Vagina (tissue), 2 donors: ENCODE data around the gene SPACA4. TPM values are rescaled to one million over a fixed set of nuclear protein-coding genes. Genes with fewer than 3 reads are reported as not detected.

Experiments used
- DNase-seq, 2 donors: peaks; one replicate each; pipeline ENCODE4 v3.0.0-alpha.2; 2017; ENCODE audit errors: extremely low spot score in 2 of 2
- H3K27ac ChIP-seq: fragments of 200-600 bp; sonication (generic); one replicate; pipeline ENCODE4 v1.5.1; 2019
- H3K27me3 ChIP-seq: fragments of 200-600 bp; sonication (generic); one replicate; pipeline ENCODE4 v1.5.1; 2019
- H3K36me3 ChIP-seq, 2 donors: fragments of 200-600 bp; sonication (generic); one replicate each; pipeline ENCODE4 v1.5.1; 2017 to 2019
- H3K4me1 ChIP-seq: fragments of 200-600 bp; sonication (generic); one replicate; pipeline ENCODE4 v1.5.1; 2019
- H3K4me3 ChIP-seq, 2 donors: fragments of 200-600 bp; sonication (generic); 1 replicate in 1 of 2; 2 replicates in 1 of 2; pipeline ENCODE4 v1.5.1; 2016 to 2019
- H3K9me3 ChIP-seq: fragments of 200-600 bp; sonication (generic); one replicate; pipeline ENCODE4 v1.5.1; 2019
- POLR2A ChIP-seq, 2 donors: fragments of 450-650 bp; IDR thresholded peaks; one replicate each; pipeline ENCODE4 v1.6.1; 2017; ENCODE audit warnings: antibody characterized with exemption in 2 of 2, mild to moderate bottlenecking in 2 of 2, moderate library complexity in 2 of 2
- POLR2AphosphoS5 ChIP-seq, 2 donors: sonication (generic); formaldehyde crosslinking; IDR thresholded peaks; one replicate each; pipeline ENCODE4 v1.9.0; 2017; ENCODE audit warnings: antibody characterized with exemption in 2 of 2, mild to moderate bottlenecking in 2 of 2, low read depth in 1 of 2; ENCODE audit not compliant: insufficient read depth in 1 of 2
- intact Hi-C: fragments of 100-400 bp; cut with DNase I; formaldehyde crosslinking; loops from one replicate; pipeline ENCODE4 v1.15.1; 2023
- total RNA-seq: library from RNA; depleted of rRNA; stranded (reverse); fragments of >200 nt; gene quantifications from one replicate; pipeline ENCODE4 v1.2.3, GENCODE V29; 2016
- TF ChIP-seq, protein P1 (sequence below), 3 experiments: fragments of 450-650 bp in 2 of 3; fragments of 200-600 bp in 1 of 3; sonication (generic) in 1 of 3; IDR thresholded peaks; one replicate each; pipeline ENCODE4 v1.5.1; 2017 to 2019; ENCODE audit warnings: antibody characterized with exemption in 3 of 3, mild to moderate bottlenecking in 2 of 3, moderate library complexity in 2 of 3

Gene SPACA4
- total RNA-seq, 1 donor from 2014 or later: 3.9 TPM

GRCh38 chr19:48561412-48561811 lies 45.1 kb upstream of the SPACA4 start:
- Histone ChIP-seq H3K27me3 (no peaks in the 10 kb centered on the region), H3K36me3 (no peaks in the 10 kb centered on the region), H3K9me3 (no peaks in the 10 kb centered on the region), H3K4me3 (no peak overlapping the region), H3K27ac (no peak overlapping the region), H3K4me1 (peaks cover 6% of the 10 kb centered on the region)
- intact Hi-C loops: no loop called here
- TF ChIP-seq POLR2AphosphoS5 (IDR thresholded peaks at IDR 0.05; ENCODE audit: insufficient read depth in 1 of 2, low read depth in 1 of 2) (no peak), POLR2A (IDR thresholded peaks at IDR 0.05) (no peak)
- TF ChIP-seq, protein P1, sequence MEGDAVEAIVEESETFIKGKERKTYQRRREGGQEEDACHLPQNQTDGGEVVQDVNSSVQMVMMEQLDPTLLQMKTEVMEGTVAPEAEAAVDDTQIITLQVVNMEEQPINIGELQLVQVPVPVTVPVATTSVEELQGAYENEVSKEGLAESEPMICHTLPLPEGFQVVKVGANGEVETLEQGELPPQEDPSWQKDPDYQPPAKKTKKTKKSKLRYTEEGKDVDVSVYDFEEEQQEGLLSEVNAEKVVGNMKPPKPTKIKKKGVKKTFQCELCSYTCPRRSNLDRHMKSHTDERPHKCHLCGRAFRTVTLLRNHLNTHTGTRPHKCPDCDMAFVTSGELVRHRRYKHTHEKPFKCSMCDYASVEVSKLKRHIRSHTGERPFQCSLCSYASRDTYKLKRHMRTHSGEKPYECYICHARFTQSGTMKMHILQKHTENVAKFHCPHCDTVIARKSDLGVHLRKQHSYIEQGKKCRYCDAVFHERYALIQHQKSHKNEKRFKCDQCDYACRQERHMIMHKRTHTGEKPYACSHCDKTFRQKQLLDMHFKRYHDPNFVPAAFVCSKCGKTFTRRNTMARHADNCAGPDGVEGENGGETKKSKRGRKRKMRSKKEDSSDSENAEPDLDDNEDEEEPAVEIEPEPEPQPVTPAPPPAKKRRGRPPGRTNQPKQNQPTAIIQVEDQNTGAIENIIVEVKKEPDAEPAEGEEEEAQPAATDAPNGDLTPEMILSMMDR (IDR thresholded peaks at IDR 0.05): no peak
- no peak for DNase-seq

GRCh38 chr19:48565090-48565489 lies 41.5 kb upstream of the SPACA4 start:
- Histone ChIP-seq H3K27me3 (no peaks in the 10 kb centered on the region), H3K4me3 (no peak overlapping the region), H3K4me1 (peaks cover 18% of the 10 kb centered on the region), H3K9me3 (no peaks in the 10 kb centered on the region), H3K27ac (no peak overlapping the region), H3K36me3 (no peaks in the 10 kb centered on the region)
- TF ChIP-seq POLR2A (IDR thresholded peaks at IDR 0.05) (no peak), POLR2AphosphoS5 (IDR thresholded peaks at IDR 0.05; ENCODE audit: insufficient read depth in 1 of 2, low read depth in 1 of 2) (no peak)
- TF ChIP-seq, protein P1 (IDR thresholded peaks at IDR 0.05): no peak
- DNase-seq: no peak
- intact Hi-C loops: no loop called here

GRCh38 chr19:48568345-48568886 lies 38.1 kb upstream of the SPACA4 start:
- no peak for TF ChIP-seq POLR2A (IDR thresholded peaks at IDR 0.05)
- TF ChIP-seq, protein P1 (IDR thresholded peaks at IDR 0.05): no peak
- peak; percentile 70 to 75 for TF ChIP-seq POLR2AphosphoS5 (IDR thresholded peaks at IDR 0.05; ENCODE audit: insufficient read depth in 1 of 2, low read depth in 1 of 2)
- intact Hi-C loops: no loop called here
- peak overlapping the region; percentile 52 for H3K27ac ChIP-seq
- H3K9me3 ChIP-seq: no peaks in the 10 kb centered on the region
- H3K27me3 ChIP-seq: no peaks in the 10 kb centered on the region
- DNase-seq: no peak
- no peaks in the 10 kb centered on the region for H3K36me3 ChIP-seq
- peaks cover 18% of the 10 kb centered on the region for H3K4me1 ChIP-seq
- H3K4me3 ChIP-seq: peak overlapping the region; percentile 18 to 34

DNA sequence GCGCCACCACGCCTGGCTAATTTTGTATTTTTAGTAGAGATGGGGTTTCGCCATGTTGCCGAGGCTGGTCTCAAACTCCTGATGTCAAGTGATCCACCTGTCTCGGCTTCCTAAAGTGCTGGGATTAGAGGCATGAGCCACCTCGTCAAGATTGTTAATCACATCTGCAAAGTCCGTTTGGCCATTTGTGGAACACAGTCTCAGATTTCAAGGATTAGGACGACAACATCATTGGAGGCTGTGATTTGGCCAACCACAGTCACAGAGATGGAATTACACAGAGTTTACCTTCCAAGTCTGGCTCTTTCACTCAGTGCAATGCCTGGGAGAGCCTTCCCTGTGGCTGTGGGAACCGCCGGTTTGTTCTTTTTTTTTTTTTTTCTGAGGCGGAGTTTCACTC lies 36.7 kb upstream of the SPACA4 start:
- DNase-seq: no peak
- Histone ChIP-seq H3K9me3 (no peaks in the 10 kb centered on the region), H3K4me1 (peaks cover 18% of the 10 kb centered on the region), H3K27ac (no peak overlapping the region), H3K27me3 (no peaks in the 10 kb centered on the region), H3K36me3 (no peaks in the 10 kb centered on the region), H3K4me3 (no peak overlapping the region)
- TF ChIP-seq, protein P1 (IDR thresholded peaks at IDR 0.05): no peak
- no peak for TF ChIP-seq POLR2A (IDR thresholded peaks at IDR 0.05)
- no peak for TF ChIP-seq POLR2AphosphoS5 (IDR thresholded peaks at IDR 0.05; ENCODE audit: insufficient read depth in 1 of 2, low read depth in 1 of 2)
- intact Hi-C loops: no loop called here

DNA sequence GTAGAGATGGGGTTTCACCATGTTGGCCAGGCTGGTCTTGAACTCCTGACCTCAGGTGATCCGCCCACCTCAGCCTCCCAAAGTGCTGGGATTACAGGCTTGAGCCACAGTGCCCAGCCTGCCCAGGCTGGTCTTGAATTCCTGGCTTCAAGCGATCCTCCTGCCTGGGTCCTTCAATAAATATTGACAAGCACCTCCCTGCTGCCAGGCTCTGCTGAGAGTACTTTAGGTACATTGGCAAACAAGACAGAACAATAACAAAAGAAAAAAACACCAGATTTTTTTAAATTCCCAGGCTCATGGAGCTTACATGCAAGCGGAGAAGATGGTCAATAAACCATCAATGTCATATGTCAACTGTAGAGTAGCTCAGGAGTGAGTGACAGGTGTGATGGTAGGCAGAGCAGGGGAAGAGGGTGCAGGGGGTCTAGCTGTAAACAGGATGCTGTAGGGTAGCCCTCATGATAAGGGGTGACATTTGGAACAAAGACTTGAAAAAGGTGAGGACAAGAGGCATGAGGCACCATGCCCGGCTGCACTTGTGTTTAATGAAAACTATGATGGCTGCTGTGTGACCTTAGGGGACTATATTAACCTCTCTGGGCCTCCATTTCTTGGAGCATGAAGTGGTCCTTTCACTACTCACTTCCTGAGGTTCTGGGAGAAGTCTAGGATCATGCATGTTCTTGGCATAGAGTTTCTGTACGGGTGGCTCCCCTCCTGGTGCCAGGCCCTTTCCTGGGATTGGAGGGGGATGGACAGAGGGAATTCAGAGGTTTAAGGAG lies 35.0 kb upstream of the SPACA4 start:
- Histone ChIP-seq H3K4me3 (no peak overlapping the region), H3K4me1 (peaks cover 18% of the 10 kb centered on the region), H3K27ac (no peak overlapping the region), H3K9me3 (no peaks in the 10 kb centered on the region), H3K36me3 (no peaks in the 10 kb centered on the region), H3K27me3 (no peaks in the 10 kb centered on the region)
- TF ChIP-seq, protein P1 (IDR thresholded peaks at IDR 0.05): no peak
- no peak for TF ChIP-seq POLR2A (IDR thresholded peaks at IDR 0.05)
- TF ChIP-seq POLR2AphosphoS5 (IDR thresholded peaks at IDR 0.05; ENCODE audit: insufficient read depth in 1 of 2, low read depth in 1 of 2): no peak
- DNase-seq: no peak
- intact Hi-C loops: no loop called here
